Measurements from ENCODE around the gene BTG1.

DNA sequence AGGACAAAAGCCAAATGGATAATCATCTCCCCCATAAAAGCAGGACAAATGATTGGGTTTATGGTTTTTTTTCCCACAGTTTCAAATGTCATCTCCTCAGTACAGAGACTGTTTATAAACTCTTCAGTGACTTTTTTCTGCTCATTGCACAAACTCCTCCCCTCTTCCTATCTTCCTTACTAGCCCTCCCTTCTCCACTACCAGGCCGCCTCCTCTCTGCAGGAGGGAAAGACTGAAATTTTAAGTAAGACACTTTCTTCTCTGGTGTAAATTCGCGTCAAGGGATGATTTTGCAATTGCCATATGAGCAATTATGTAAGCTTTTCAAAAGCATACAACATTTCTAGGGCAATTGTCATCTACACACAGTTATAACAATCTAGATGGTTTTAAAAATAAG lies 37.0 kb downstream of the BTG1 start:
- no peak for TF ChIP-seq EZH2 (IDR thresholded peaks at IDR 0.05; ENCODE audit: borderline replicate concordance, low read length)
- TF ChIP-seq, protein P1, sequence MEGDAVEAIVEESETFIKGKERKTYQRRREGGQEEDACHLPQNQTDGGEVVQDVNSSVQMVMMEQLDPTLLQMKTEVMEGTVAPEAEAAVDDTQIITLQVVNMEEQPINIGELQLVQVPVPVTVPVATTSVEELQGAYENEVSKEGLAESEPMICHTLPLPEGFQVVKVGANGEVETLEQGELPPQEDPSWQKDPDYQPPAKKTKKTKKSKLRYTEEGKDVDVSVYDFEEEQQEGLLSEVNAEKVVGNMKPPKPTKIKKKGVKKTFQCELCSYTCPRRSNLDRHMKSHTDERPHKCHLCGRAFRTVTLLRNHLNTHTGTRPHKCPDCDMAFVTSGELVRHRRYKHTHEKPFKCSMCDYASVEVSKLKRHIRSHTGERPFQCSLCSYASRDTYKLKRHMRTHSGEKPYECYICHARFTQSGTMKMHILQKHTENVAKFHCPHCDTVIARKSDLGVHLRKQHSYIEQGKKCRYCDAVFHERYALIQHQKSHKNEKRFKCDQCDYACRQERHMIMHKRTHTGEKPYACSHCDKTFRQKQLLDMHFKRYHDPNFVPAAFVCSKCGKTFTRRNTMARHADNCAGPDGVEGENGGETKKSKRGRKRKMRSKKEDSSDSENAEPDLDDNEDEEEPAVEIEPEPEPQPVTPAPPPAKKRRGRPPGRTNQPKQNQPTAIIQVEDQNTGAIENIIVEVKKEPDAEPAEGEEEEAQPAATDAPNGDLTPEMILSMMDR (conservative IDR thresholded peaks at IDR 0.05 in 1 of 2, IDR thresholded peaks at IDR 0.05 in 1 of 2; ENCODE audit: extremely low read depth in 1 of 2, insufficient read depth in 1 of 2, low read depth in 1 of 2, low read length in 2 of 2), result no peak
